Right lobe of liver (tissue), 6 donors: Measurements from ENCODE around the gene SPEF2. TPM values are rescaled to one million over a fixed set of nuclear protein-coding genes. Genes with fewer than 3 reads are reported as not detected.

ENCODE experiments used
- ATAC-seq, 4 donors: fragments of 200-7000 bp; cut with Tn5 transposase; one replicate each; pipeline ENCODE4 v1.9.1; 2020; ENCODE audit warnings: mild to moderate bottlenecking in 4 of 4, moderate library complexity in 4 of 4
- DNase-seq, 3 donors: peaks; one replicate each; pipeline ENCODE4 v3.0.0-alpha.2; 2020
- H3K27ac ChIP-seq, 3 donors: fragments of 200-600 bp; one replicate each; pipeline ENCODE4 v1.8.0; 2022
- H3K27me3 ChIP-seq, 2 donors: fragments of 200-600 bp; one replicate each; pipeline ENCODE4 v1.8.0; 2022
- H3K36me3 ChIP-seq, 4 donors: fragments of 200-600 bp; sonication (generic) in 1 of 4; one replicate each; pipeline versions ENCODE4 v1.5.1 to v1.8.0; 2017 to 2022; ENCODE audit warnings: control low read depth in 1 of 4
- H3K4me1 ChIP-seq, 4 donors: fragments of 200-600 bp; sonication (generic) in 1 of 4; one replicate each; pipeline versions ENCODE4 v1.5.1 to v1.8.0; 2017 to 2022; ENCODE audit warnings: control low read depth in 1 of 4
- H3K4me3 ChIP-seq, 3 donors: fragments of 200-600 bp; one replicate each; pipeline ENCODE4 v1.8.0; 2022
- H3K9me3 ChIP-seq, 4 donors: fragments of 200-600 bp; sonication (generic) in 1 of 4; one replicate each; pipeline versions ENCODE4 v1.5.1 to v1.8.0; 2017 to 2022; ENCODE audit warnings: control low read depth in 1 of 4
- POLR2A ChIP-seq: fragments of 450-650 bp; IDR thresholded peaks from one replicate; pipeline ENCODE4 v1.6.1; 2017; ENCODE audit warnings: antibody characterized with exemption, mild to moderate bottlenecking
- WGBS: methylation state at CpG from one replicate; pipeline ENCODE4 v1.1.6; 2018; ENCODE audit warnings: low coverage, low lambda C conversion rate; ENCODE audit not compliant: insufficient coverage; ENCODE audit errors: missing lambda C conversion rate; 5-methylcytosine and 5-hydroxymethylcytosine counted together
- intact Hi-C, 2 donors: fragments of 100-400 bp; cut with DNase I; formaldehyde crosslinking; loops; one replicate each; pipeline versions ENCODE4 v1.11.2 to v1.14.1; 2022
- total RNA-seq, 6 experiments: library from RNA; depleted of rRNA in 2 of 6; stranded (reverse); fragments of >200 nt in 2 of 6; fragmentation: NEBNext Ultra II Directional in 3 of 6; extraction: Animal tissue kit (Norgen Biotek cat#: 25700) in 3 of 6; gene quantifications; one replicate each; pipeline versions ENCODE4 v1.1.0 to v1.2.4, GENCODE V29; 2016 to 2023
- TF ChIP-seq, protein P1 (sequence below), 4 donors: fragments of 200-600 bp in 3 of 4; fragments of 450-650 bp in 1 of 4; IDR thresholded peaks; one replicate each; pipeline versions ENCODE4 v1.5.1 to v1.8.0; 2016 to 2022; ENCODE audit warnings: antibody characterized with exemption in 4 of 4, mild to moderate bottlenecking in 2 of 4
- donor health status: DM: no; HTN: yes; CAD: no.
- donor health status: DM: no; HTN: no; CAD: no.
- donor health status: DM: no; HTN: no; CAD: no.
- donor health status: DM: no; HTN: yes; CAD: no.
- donor health status: DM: no; HTN: yes; CAD: no.

The SPEF2 gene
- total RNA-seq, 6 experiments from 2014 or later = 0.74 to 3.3 (median 2.0) TPM

GRCh38 chr5:35745193-35745592 lies 127.5 kb downstream of the SPEF2 start:
- ATAC-seq (no peak), DNase-seq (no peak)
- no peak overlapping the region for H3K4me3 ChIP-seq
- H3K36me3 ChIP-seq = no peaks in the 10 kb centered on the region
- H3K9me3 ChIP-seq = no peaks in the 10 kb centered on the region
- H3K4me1 ChIP-seq = no peaks in the 10 kb centered on the region
- H3K27ac ChIP-seq = no peak overlapping the region
- WGBS = no CpG with 5 or more reads among the region's 8 CpGs
- TF ChIP-seq, protein P1, sequence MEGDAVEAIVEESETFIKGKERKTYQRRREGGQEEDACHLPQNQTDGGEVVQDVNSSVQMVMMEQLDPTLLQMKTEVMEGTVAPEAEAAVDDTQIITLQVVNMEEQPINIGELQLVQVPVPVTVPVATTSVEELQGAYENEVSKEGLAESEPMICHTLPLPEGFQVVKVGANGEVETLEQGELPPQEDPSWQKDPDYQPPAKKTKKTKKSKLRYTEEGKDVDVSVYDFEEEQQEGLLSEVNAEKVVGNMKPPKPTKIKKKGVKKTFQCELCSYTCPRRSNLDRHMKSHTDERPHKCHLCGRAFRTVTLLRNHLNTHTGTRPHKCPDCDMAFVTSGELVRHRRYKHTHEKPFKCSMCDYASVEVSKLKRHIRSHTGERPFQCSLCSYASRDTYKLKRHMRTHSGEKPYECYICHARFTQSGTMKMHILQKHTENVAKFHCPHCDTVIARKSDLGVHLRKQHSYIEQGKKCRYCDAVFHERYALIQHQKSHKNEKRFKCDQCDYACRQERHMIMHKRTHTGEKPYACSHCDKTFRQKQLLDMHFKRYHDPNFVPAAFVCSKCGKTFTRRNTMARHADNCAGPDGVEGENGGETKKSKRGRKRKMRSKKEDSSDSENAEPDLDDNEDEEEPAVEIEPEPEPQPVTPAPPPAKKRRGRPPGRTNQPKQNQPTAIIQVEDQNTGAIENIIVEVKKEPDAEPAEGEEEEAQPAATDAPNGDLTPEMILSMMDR (IDR thresholded peaks at IDR 0.05) = no peak
- no peak for TF ChIP-seq POLR2A
- intact Hi-C loops = no loop called here
- H3K27me3 ChIP-seq = no peaks in the 10 kb centered on the region

GRCh38 chr5:35745660-35746059 lies 128.0 kb downstream of the SPEF2 start:
- Histone ChIP-seq H3K27ac (no peak overlapping the region), H3K36me3 (no peaks in the 10 kb centered on the region), H3K4me3 (no peak overlapping the region), H3K27me3 (no peaks in the 10 kb centered on the region), H3K4me1 (no peaks in the 10 kb centered on the region), H3K9me3 (no peaks in the 10 kb centered on the region)
- intact Hi-C loops = no loop called here
- TF ChIP-seq, protein P1 (IDR thresholded peaks at IDR 0.05) = no peak
- TF ChIP-seq POLR2A = no peak
- DNase-seq (no peak), ATAC-seq (no peak)
- WGBS = 100% methylated on average over 1 of the region's 3 CpGs

- TF ChIP-seq, protein P1 (IDR thresholded peaks at IDR 0.05) = no peak
- no peak for TF ChIP-seq POLR2A
- 94% methylated on average over 4 of the region's 6 CpGs for WGBS
- Histone ChIP-seq H3K27me3 (no peaks in the 10 kb centered on the region), H3K9me3 (no peaks in the 10 kb centered on the region), H3K36me3 (no peaks in the 10 kb centered on the region), H3K4me1 (no peaks in the 10 kb centered on the region), H3K4me3 (no peak overlapping the region), H3K27ac (no peak overlapping the region)
- DNase-seq (no peak), ATAC-seq (no peak)
- intact Hi-C loops = no loop called here
These were observed 134.3 kb downstream of the SPEF2 start for GRCh38 chr5:35752012-35752411.

GRCh38 chr5:35753500-35753899 lies 135.8 kb downstream of the SPEF2 start:
- no peaks in the 10 kb centered on the region for H3K36me3 ChIP-seq
- no peak overlapping the region for H3K4me3 ChIP-seq
- H3K27me3 ChIP-seq = no peaks in the 10 kb centered on the region
- no peak for DNase-seq
- TF ChIP-seq, protein P1 (IDR thresholded peaks at IDR 0.05) = no peak
- TF ChIP-seq POLR2A = no peak
- no peak overlapping the region for H3K27ac ChIP-seq
- ATAC-seq = no peak
- intact Hi-C loops = no loop called here
- 98% methylated on average over 5 of the region's 5 CpGs for WGBS
- no peaks in the 10 kb centered on the region for H3K9me3 ChIP-seq
- peaks cover 0 to 5% (median 0%) of the 10 kb centered on the region in 4 donors for H3K4me1 ChIP-seq

GRCh38 chr5:35754481-35754880 lies 136.8 kb downstream of the SPEF2 start:
- intact Hi-C loops = no loop called here
- DNase-seq (no peak), ATAC-seq (no peak)
- no peaks in the 10 kb centered on the region for H3K9me3 ChIP-seq
- TF ChIP-seq, protein P1 (IDR thresholded peaks at IDR 0.05) = no peak
- no peak overlapping the region for H3K4me3 ChIP-seq
- no peaks in the 10 kb centered on the region for H3K27me3 ChIP-seq
- WGBS = 50% methylated on average over 1 of the region's 1 CpG
- peaks cover 0 to 7% (median 0%) of the 10 kb centered on the region in 4 donors for H3K4me1 ChIP-seq
- no peaks in the 10 kb centered on the region for H3K36me3 ChIP-seq
- H3K27ac ChIP-seq = no peak overlapping the region
